Naive thymus-derived CD4-positive, alpha-beta T cell (primary cell): Measurements from ENCODE around the gene SNRNP35. TPM values are rescaled to one million over a fixed set of nuclear protein-coding genes. Genes with fewer than 3 reads are reported as not detected.
A peak's percentile ranks its signal among the peaks of the same experiment; 100 is the strongest.

Experiments
- ATAC-seq: fragments of 150-1000 bp; cut with Tn5 transposase; 2 replicates; pipeline ENCODE4 v1.10.0; 2021; ENCODE audit warnings: mild to moderate bottlenecking, moderate library complexity
- CTCF ChIA-PET: fragments of 350-600 bp; sonication (Branson Sonifier 250); formaldehyde crosslinking; loops from one replicate; lab custom pipeline; 2021; ENCODE audit warnings: antibody characterized with exemption; lab: Charles Lee
- POLR2A ChIA-PET: fragments of 350-600 bp; sonication (Branson Sonifier 250); formaldehyde crosslinking; loops from one replicate; lab custom pipeline; 2021; ENCODE audit warnings: antibody characterized with exemption, inconsistent platforms; lab: Charles Lee
- DNase-seq, 9 donors: peaks; one replicate each; pipeline versions ENCODE4 v3.0.0 to v3.0.0-alpha.2; 2020 to 2022; ENCODE audit warnings: mixed read lengths in 1 of 9
- H3K27ac ChIP-seq: one replicate; pipeline ENCODE4 v1.7.0; 2013; ENCODE audit warnings: mild to moderate bottlenecking, low read depth, low read length, moderate library complexity
- H3K27me3 ChIP-seq, 2 donors: one replicate each; pipeline ENCODE4 v1.7.0; 2013; ENCODE audit warnings: low read length in 2 of 2, mild to moderate bottlenecking in 2 of 2, moderate library complexity in 2 of 2; ENCODE audit not compliant: control insufficient read depth in 2 of 2, insufficient read depth in 2 of 2
- H3K36me3 ChIP-seq, 3 experiments: 1 replicate in 2 of 3; 2 replicates in 1 of 3; pipeline ENCODE4 v1.7.0; 2013; ENCODE audit warnings: low read length in 3 of 3, mild to moderate bottlenecking in 3 of 3, moderate library complexity in 1 of 3; ENCODE audit not compliant: insufficient read depth in 3 of 3, control insufficient read depth in 2 of 3
- H3K4me1 ChIP-seq, 2 donors: one replicate each; pipeline ENCODE4 v1.7.0; 2013; ENCODE audit warnings: low read length in 2 of 2, mild to moderate bottlenecking in 2 of 2, moderate library complexity in 1 of 2; ENCODE audit not compliant: control insufficient read depth in 2 of 2, insufficient read depth in 2 of 2
- H3K4me3 ChIP-seq: 2 replicates; pipeline ENCODE4 v1.7.0; 2013; ENCODE audit warnings: mild to moderate bottlenecking, low read length
- H3K9me3 ChIP-seq, 3 experiments: 1 replicate in 2 of 3; 2 replicates in 1 of 3; pipeline ENCODE4 v1.7.0; 2013; ENCODE audit warnings: low read length in 3 of 3; ENCODE audit not compliant: control insufficient read depth in 2 of 3
- H3K27ac Mint-ChIP-seq, 9 donors: one replicate each; pipeline ENCODE4 v1.8.0; 2020 to 2022; ENCODE audit warnings: mixed read lengths in 9 of 9, mild to moderate bottlenecking in 8 of 9, moderate library complexity in 5 of 9, inconsistent platforms in 2 of 9
- H3K27me3 Mint-ChIP-seq, 5 donors: one replicate each; pipeline ENCODE4 v1.8.0; 2021 to 2022; ENCODE audit warnings: mixed read lengths in 5 of 5, mild to moderate bottlenecking in 1 of 5
- H3K36me3 Mint-ChIP-seq, 5 donors: one replicate each; pipeline ENCODE4 v1.8.0; 2020 to 2022; ENCODE audit warnings: mixed read lengths in 5 of 5, mild to moderate bottlenecking in 3 of 5, inconsistent platforms in 1 of 5
- H3K4me1 Mint-ChIP-seq, 7 donors: one replicate each; pipeline ENCODE4 v1.8.0; 2020 to 2022; ENCODE audit warnings: mixed read lengths in 7 of 7, mild to moderate bottlenecking in 3 of 7, inconsistent platforms in 1 of 7
- H3K4me3 Mint-ChIP-seq, 10 donors: one replicate each; pipeline ENCODE4 v1.8.0; 2020 to 2022; ENCODE audit warnings: mild to moderate bottlenecking in 10 of 10, mixed read lengths in 10 of 10, moderate library complexity in 6 of 10, inconsistent platforms in 2 of 10
- H3K9me3 Mint-ChIP-seq, 11 donors: one replicate each; pipeline ENCODE4 v1.8.0; 2020 to 2022; ENCODE audit warnings: mixed read lengths in 11 of 11, mild to moderate bottlenecking in 4 of 11, inconsistent platforms in 1 of 11, moderate library complexity in 1 of 11
- intact Hi-C, 2 donors: fragments of 100-400 bp; cut with micrococcal nuclease; formaldehyde crosslinking; loops; one replicate each; pipeline ENCODE4 v1.15.1; 2023
- polyA plus RNA-seq, 2 donors: library from polyadenylated mRNA; unstranded; fragments of 300-500 nt; fragmentation: Illumina TruSeq; gene quantifications; one replicate each; pipeline ENCODE4 v1.2.3, GENCODE V29; 2021
- total RNA-seq, 6 experiments: library from RNA in 5 of 6; stranded (reverse) in 5 of 6; gene quantifications; 1 replicate in 5 of 6; 2 replicates in 1 of 6; pipeline ENCODE4 v1.2.3 and lab custom pipeline; 2021 to 2026

Gene SNRNP35
- total and polyA plus RNA-seq, 7 experiments from 2014 or later, result 24.2 to 53.4 (median 35.1) TPM

DNA sequence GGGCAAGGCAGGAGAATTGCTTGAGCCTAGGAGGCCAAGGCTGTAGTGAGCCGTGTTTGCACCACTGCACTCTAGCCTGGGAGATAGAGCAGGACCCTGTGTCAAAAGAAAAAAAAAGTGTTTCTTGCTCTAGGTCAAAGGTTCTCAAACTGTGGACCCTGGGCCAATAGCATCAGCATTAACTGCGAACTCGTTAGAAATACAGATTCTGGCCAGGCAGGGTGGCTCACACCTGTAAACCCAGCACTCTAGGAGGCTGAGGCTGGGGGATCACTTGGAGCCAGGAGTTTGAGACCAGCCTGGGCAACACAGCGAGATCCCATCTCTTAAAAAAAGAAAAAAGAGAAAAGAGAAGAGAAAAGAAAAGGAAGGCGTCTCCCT lies 22.3 kb upstream of the SNRNP35 start:
- H3K9me3 Mint-ChIP-seq, result no peaks in the 10 kb centered on the region
- H3K36me3 ChIP-seq, result peaks cover 0 to 10% (median 0%) of the 10 kb centered on the region in 3 experiments
- H3K4me1 Mint-ChIP-seq, result peaks cover 24 to 51% (median 38%) of the 10 kb centered on the region in 7 donors
- H3K27ac ChIP-seq, result peak overlapping the region; percentile 88
- H3K36me3 Mint-ChIP-seq, result peaks cover 0 to 13% (median 6%) of the 10 kb centered on the region in 5 donors
- H3K27ac Mint-ChIP-seq, result peak overlapping the region; percentile 77 to 96 (median 88)
- DNase-seq, result no peak
- H3K9me3 ChIP-seq, result no peaks in the 10 kb centered on the region
- H3K27me3 ChIP-seq, result no peaks in the 10 kb centered on the region
- peak overlapping the region; percentile 96 for H3K4me3 ChIP-seq
- no peak for ATAC-seq
- CTCF ChIA-PET, result interaction anchor here (0.6 to 1.3 kb wide), 3 partner anchors 71 to 182 kb away, joined by 3 to 5 read pairs (median 3); partner anchors contain the start of gene SBNO1
- intact Hi-C loops, result loop anchor here (1.0 to 5.0 kb wide), 10 partner anchors 13 to 277 kb away; partner anchors contain the start of genes SNRNP35 (in 2 of the 2), TMED2 (in 2 of the 2), ATP6V0A2 (in 1 of the 2) and KMT5A (in 1 of the 2)
- H3K4me1 ChIP-seq, result peaks cover 11 to 34% of the 10 kb centered on the region in 2 donors
- no peaks in the 10 kb centered on the region for H3K27me3 Mint-ChIP-seq
- POLR2A ChIA-PET, result interaction anchor here (0.6 to 6.0 kb wide), 6 partner anchors 14 to 598 kb away, joined by 3 to 48 read pairs (median 6); partner anchors contain the start of gene SNRNP35
- H3K4me3 Mint-ChIP-seq, result peak overlapping the region; percentile 85 to 97 (median 93)

DNA sequence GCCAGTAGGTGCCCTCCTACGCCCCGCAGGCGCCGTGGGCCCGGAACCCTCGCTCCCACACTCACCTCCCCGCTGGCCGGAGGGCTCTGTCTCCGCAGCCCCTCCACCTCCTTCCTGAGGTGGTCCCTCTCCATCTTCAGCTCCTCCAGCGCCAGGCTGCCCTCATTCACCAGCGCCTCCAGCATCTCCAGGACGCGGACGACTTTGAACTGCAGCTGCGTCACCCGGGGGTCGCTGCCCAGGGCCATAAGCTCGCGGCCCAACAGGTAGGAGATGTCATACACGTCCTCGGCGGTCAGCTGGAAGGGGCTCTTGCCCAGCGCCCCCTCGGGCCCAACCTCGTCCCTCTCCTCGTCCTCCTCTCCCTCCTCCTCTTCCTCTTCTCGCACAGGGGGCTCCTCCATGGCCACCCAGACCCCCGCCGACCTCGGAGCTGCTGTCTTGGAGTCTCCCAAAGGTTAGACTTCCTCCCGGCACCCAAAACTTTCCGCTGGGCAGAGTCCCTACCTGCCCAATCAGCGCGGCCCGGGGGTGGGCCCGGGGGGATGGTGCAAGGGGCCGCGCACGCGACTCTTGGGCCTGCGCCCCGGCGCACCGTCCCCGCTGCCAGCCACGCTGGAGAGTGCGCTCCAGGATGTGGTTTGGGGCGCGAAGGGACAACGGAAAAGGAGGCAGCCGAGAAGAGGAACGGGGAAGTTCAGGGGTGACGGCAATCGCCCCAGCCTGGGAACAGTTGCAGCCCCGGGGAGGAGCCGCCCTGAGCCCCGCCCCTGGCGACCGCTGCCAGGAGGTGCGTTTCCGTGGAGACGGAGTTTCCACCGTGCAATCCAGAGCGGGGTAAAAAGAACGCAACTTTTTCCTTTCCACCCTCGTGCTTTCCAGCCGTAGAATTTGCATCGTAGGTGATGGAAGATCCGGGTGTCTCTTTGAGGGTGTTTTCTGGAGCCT lies 21.6 kb upstream of the SNRNP35 start, which contains the start of gene RILPL2:
RILPL2 (minus strand) TSS at position 668 of the 948 bp plus-strand sequence; CDS start at position 404, 264 bp downstream.
- H3K9me3 ChIP-seq, result no peaks in the 10 kb centered on the region
- ATAC-seq (peak; percentile 91), DNase-seq (peak; percentile 79 to 96 (median 88))
- peaks cover 24 to 47% (median 33%) of the 10 kb centered on the region in 7 donors for H3K4me1 Mint-ChIP-seq
- peaks cover 11 to 29% of the 10 kb centered on the region in 2 donors for H3K4me1 ChIP-seq
- peak within 1 kb of the TSS; percentile 96 for H3K4me3 ChIP-seq
- intact Hi-C loops, result loop anchor here (1.0 to 5.0 kb wide), 10 partner anchors 12 to 277 kb away; partner anchors contain the start of genes SNRNP35 (in 2 of the 2), TMED2 (in 2 of the 2), ATP6V0A2 (in 1 of the 2) and KMT5A (in 1 of the 2)
- peak within 1 kb of the TSS; percentile 85 to 97 (median 93) for H3K4me3 Mint-ChIP-seq
- no peaks in the 10 kb centered on the region for H3K27me3 Mint-ChIP-seq
- CTCF ChIA-PET, result interaction anchor here (0.6 to 1.3 kb wide), 3 partner anchors 146 to 182 kb away, joined by 3 to 5 read pairs (median 3); no protein-coding TSS in a partner anchor
- no peaks in the 10 kb centered on the region for H3K27me3 ChIP-seq
- POLR2A ChIA-PET, result interaction anchor here (0.6 to 6.0 kb wide), 6 partner anchors 13 to 599 kb away, joined by 3 to 48 read pairs (median 5); partner anchors contain the start of gene SNRNP35
- peaks cover 0 to 7% (median under 1%) of the 10 kb centered on the region in 5 donors for H3K36me3 Mint-ChIP-seq
- H3K36me3 ChIP-seq, result peaks cover 0 to 4% (median 0%) of the 10 kb centered on the region in 3 experiments
- peak within 1 kb of the TSS; percentile 77 to 96 (median 88) for H3K27ac Mint-ChIP-seq
- no peaks in the 10 kb centered on the region for H3K9me3 Mint-ChIP-seq
- H3K27ac ChIP-seq, result peak within 1 kb of the TSS; percentile 88

DNA sequence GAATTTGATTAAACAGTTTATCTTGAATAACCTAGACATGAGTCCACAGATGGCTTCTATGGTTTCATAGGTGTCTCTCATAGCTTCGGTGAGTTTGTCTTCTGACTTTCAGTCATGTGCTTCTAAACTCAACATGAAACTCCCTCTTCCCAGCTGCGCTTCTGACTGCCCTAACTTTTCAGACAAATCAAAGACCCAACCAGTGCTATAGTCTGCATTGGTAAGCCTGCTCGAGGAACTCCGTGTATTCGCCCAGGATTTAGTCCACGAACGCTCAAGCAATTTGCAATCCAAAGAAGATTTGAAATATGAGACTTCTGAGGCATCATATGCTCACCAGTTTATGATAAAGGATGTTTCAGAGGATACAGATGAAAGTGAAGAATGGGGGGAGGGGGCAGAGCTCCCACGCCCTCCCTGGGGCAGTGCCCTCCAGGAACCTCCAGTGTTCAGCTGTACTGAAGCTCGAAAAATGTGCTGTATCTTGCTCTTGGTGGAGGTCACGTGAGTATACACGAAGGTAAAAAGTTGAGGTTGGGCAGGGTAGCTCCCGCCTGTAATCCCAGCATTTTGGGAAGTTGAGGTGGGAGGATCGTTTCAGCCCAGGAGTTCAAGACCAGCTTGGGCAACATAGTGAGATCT lies 16.3 kb upstream of the SNRNP35 start:
- CTCF ChIA-PET, result no interaction called here
- POLR2A ChIA-PET, result interaction anchor here (0.6 to 1.0 kb wide), 3 partner anchors 8 to 223 kb away, joined by 3 to 4 read pairs (median 3); no protein-coding TSS in a partner anchor
- intact Hi-C loops, result no loop called here
- peaks cover 8 to 20% (median 13%) of the 10 kb centered on the region in 7 donors for H3K4me1 Mint-ChIP-seq
- Histone ChIP-seq H3K36me3 (no peaks in the 10 kb centered on the region), H3K9me3 (no peaks in the 10 kb centered on the region), H3K4me1 (peaks cover 0 to 12% of the 10 kb centered on the region in 2 donors), H3K4me3 (no peak overlapping the region), H3K27ac (no peak overlapping the region), H3K27me3 (no peaks in the 10 kb centered on the region)
- no peaks in the 10 kb centered on the region for H3K27me3 Mint-ChIP-seq
- DNase-seq (no peak), ATAC-seq (no peak)
- no peak overlapping the region for H3K27ac Mint-ChIP-seq
- H3K9me3 Mint-ChIP-seq, result no peaks in the 10 kb centered on the region
- no peaks in the 10 kb centered on the region for H3K36me3 Mint-ChIP-seq
- no peak overlapping the region for H3K4me3 Mint-ChIP-seq

DNA sequence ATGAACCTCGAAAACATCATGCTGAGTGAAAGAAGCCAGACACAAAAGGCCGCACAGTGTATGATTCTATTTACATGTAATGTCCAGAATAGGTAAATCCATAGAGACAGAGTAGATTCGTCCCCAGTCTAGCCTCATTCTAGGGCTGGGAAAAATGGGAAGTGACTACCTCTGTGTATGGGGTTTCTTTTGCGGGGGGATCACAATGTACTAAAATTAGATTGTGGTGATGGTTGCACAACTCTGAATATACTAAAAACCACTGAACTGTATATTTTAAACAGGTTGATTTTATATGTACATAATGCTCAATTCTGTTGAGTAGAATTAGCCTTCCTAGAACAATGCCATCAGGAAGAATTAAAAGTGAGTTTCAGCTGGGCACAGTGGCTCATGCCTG lies 15.2 kb upstream of the SNRNP35 start:
- Mint-ChIP-seq H3K27ac (no peak overlapping the region), H3K9me3 (no peaks in the 10 kb centered on the region), H3K4me3 (no peak overlapping the region), H3K27me3 (no peaks in the 10 kb centered on the region), H3K4me1 (peaks cover 8 to 23% (median 13%) of the 10 kb centered on the region in 7 donors), H3K36me3 (no peaks in the 10 kb centered on the region)
- ATAC-seq (peak; percentile 20), DNase-seq (no peak)
- H3K4me3 ChIP-seq, result no peak overlapping the region
- no peak overlapping the region for H3K27ac ChIP-seq
- H3K9me3 ChIP-seq, result no peaks in the 10 kb centered on the region
- H3K36me3 ChIP-seq, result no peaks in the 10 kb centered on the region
- peaks cover 0 to 15% of the 10 kb centered on the region in 2 donors for H3K4me1 ChIP-seq
- no peaks in the 10 kb centered on the region for H3K27me3 ChIP-seq
- ChIA-PET CTCF (no interaction called here), POLR2A (no interaction called here)
- intact Hi-C loops, result no loop called here

DNA sequence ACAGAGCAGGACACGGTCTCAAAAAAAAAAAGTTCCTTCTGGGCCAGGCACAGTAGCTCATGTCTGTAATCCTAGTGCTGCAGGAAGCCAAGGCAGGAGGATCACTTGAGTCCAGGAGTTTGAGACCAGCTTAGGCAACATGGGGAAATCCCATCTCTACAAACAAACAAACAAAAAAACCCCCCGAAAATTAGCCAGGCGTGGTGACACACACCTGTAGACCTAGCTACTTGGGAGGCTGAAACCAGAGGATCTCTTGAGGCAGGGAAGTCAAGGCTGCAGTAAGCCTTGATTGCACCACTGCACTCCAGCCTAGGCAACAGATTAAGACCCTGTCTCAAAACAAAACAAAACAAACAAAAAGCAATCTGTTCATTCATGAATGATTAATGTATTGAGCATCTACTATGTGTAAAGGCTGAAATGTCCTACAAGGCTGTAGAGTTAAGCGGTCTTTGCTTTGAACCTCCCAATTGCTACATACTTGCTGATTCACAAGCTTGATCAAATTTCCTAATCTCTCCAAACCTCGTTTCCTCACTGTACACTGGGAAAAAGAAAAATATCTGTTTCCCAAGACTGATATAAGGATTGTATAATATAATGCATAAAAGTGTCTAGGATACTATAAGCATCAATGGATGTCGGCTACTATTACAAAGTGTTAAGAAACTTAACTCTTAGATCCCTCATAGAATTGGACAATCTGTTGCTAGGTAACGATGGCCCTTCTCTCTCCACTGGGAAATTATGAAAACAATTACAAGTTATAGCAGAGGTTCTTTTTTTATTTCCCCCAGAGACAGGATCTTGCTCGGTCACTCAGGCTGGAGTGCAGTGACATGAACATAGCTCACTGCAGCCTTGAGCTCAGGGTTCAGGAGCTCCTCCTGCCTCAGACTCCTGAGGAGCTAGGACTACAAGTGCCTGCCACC lies 13.6 kb upstream of the SNRNP35 start:
- intact Hi-C loops, result loop anchor here in 1 of 2 donors (5.0 kb wide), 1 partner anchor 212 kb away; the partner anchor contains the start of genes MPHOSPH9 and MTRFR
- no peak overlapping the region for H3K27ac ChIP-seq
- H3K4me1 Mint-ChIP-seq, result peaks cover 8 to 36% (median 24%) of the 10 kb centered on the region in 7 donors
- ChIA-PET CTCF (no interaction called here), POLR2A (interaction anchor here (0.6 to 7.0 kb wide), 2 partner anchors 14 to 30 kb away, joined by 4 to 74 read pairs; partner anchors contain the start of gene SNRNP35)
- H3K36me3 ChIP-seq, result no peaks in the 10 kb centered on the region
- H3K4me1 ChIP-seq, result peaks cover 0 to 18% of the 10 kb centered on the region in 2 donors
- no peak overlapping the region for H3K4me3 ChIP-seq
- H3K9me3 ChIP-seq, result no peaks in the 10 kb centered on the region
- no peak overlapping the region for H3K4me3 Mint-ChIP-seq
- no peaks in the 10 kb centered on the region for H3K27me3 Mint-ChIP-seq
- peaks cover 0 to 3% (median 0%) of the 10 kb centered on the region in 5 donors for H3K36me3 Mint-ChIP-seq
- no peaks in the 10 kb centered on the region for H3K27me3 ChIP-seq
- DNase-seq, result no peak
- no peaks in the 10 kb centered on the region for H3K9me3 Mint-ChIP-seq
- H3K27ac Mint-ChIP-seq, result no peak overlapping the region
- ATAC-seq, result no peak
